Measurements from ENCODE around the gene ANAPC2. TPM values are rescaled to one million over a fixed set of nuclear protein-coding genes. Genes with fewer than 3 reads are reported as not detected.

The ANAPC2 gene
- total RNA-seq, 4 donors from 2014 or later = 6.7 to 65.6 (median 24.9) TPM

DNA sequence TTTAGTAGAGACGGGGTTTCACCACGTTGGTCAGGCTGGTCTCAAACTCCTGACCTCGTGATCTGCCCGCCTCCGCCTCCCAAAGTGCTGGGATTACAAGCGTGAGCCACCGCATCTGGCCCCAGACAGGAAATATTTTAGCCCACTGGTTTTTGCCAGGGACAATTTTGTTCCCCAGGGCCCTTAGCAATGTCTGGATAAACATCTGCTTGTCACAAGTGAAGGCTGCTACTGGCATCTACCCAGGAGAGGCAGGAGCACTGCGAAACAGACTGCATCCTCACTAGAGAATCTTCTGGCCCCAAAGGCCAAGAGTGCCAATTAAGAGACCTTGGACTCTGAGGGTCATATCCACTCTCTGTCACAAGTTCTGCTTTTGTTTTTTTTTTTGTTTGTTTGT lies 14.6 kb upstream of the ANAPC2 start:
- DNase-seq = no peak
- peaks cover 23 to 26% of the 10 kb centered on the region in 2 donors for H3K4me1 ChIP-seq
- H3K4me3 ChIP-seq = no peak overlapping the region
- TF ChIP-seq, protein P1, sequence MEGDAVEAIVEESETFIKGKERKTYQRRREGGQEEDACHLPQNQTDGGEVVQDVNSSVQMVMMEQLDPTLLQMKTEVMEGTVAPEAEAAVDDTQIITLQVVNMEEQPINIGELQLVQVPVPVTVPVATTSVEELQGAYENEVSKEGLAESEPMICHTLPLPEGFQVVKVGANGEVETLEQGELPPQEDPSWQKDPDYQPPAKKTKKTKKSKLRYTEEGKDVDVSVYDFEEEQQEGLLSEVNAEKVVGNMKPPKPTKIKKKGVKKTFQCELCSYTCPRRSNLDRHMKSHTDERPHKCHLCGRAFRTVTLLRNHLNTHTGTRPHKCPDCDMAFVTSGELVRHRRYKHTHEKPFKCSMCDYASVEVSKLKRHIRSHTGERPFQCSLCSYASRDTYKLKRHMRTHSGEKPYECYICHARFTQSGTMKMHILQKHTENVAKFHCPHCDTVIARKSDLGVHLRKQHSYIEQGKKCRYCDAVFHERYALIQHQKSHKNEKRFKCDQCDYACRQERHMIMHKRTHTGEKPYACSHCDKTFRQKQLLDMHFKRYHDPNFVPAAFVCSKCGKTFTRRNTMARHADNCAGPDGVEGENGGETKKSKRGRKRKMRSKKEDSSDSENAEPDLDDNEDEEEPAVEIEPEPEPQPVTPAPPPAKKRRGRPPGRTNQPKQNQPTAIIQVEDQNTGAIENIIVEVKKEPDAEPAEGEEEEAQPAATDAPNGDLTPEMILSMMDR (IDR thresholded peaks at IDR 0.05) = no peak
- no peak for TF ChIP-seq POLR2A (IDR thresholded peaks at IDR 0.05)
- no peaks in the 10 kb centered on the region for H3K27me3 ChIP-seq
- intact Hi-C loops (cut with DNase I; ENCODE audit: low total_unique reads) = no loop called here
- H3K36me3 ChIP-seq = no peaks in the 10 kb centered on the region
- H3K9me3 ChIP-seq = no peaks in the 10 kb centered on the region
- H3K27ac ChIP-seq = no peak overlapping the region

DNA sequence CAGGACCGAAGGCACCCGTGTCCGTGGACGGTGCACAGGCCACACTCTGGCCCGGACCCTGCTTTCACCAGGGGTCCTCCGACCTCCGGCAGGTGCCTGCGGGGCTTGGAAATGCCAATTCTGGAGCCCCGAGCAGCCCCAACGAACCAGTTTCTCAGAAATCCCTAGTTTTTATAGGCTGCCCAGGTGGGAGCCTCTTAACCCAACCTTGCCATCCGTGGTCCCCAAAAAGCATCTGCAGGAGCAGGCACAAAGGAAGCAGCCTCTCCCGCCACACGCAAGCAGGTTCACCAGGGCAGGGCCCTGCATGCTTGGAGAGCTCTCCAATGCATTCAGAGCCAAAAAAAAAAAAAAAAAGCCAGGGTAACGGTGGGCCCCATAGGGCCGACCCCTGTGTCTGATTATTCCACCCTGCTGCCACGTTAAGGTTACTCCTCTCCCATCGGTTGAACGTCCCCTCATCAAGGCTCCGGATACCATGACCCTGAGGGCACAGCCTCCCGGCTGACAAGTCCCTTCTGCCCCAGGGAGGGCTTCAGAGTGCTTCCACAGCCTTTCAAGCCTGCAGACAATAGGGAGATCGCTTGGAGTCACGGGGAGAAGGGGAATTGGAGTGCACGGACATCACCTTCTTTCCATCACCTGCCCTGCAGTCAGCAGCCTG lies 13.0 kb upstream of the ANAPC2 start:
- Histone ChIP-seq H3K36me3 (no peaks in the 10 kb centered on the region), H3K27me3 (no peaks in the 10 kb centered on the region), H3K27ac (peak overlapping the region in 1 of 2 donors; percentile 73), H3K9me3 (no peaks in the 10 kb centered on the region), H3K4me1 (peaks cover 21 to 26% of the 10 kb centered on the region in 2 donors), H3K4me3 (peak overlapping the region; percentile 50 to 54)
- intact Hi-C loops (cut with DNase I; ENCODE audit: low total_unique reads) = no loop called here
- no peak for DNase-seq
- no peak for TF ChIP-seq POLR2A (IDR thresholded peaks at IDR 0.05)
- TF ChIP-seq, protein P1 (IDR thresholded peaks at IDR 0.05) = no peak

DNA sequence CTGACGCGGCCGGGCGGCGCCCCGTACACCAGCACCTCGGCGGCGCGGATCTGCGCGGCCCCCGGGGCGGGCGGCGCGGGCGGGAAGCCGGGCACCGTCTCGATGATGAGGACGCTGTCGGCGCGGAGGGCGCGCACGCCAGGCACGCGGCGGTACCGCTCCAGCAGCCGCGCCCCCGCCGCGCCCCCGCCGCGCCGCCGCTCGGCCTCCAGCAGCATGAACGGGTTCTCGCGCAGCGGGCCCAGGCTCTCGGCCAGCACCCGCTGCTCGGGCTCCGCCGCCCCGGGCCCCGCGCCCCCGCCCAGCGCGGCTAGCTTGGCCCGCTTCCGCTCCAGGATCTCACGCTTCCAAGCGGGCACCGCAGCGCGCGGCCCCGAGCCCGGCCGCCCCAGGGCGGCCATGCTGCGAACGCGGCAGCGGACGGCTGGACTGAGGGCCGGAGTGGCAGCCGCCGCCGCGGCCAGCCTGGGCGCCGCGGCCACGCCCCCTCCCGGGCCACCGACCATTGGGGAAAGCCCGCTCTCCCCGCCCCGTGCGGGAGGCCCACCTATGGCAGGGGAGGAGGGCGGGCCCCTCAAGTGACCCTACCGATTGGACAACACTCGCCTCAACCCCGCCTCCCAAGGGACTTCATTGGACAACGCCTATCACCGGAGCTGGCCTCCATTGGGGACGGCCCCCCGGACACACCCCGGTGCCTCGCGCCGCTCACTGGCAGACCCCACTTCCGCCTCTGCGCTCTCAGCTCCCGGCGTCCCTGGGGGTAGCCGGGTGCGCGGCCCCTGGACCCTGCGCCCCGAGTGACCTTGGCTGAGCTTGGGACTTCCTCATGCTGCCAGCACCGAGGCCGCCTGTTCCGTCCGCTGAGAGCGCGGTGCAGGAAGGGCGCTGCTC lies 12.2 kb upstream of the ANAPC2 start, which contains the start of gene TPRN:
TSS of gene TPRN (minus strand) at position 431 of the 894 bp plus-strand sequence. CDS start at position 401, 30 bp downstream.
- Histone ChIP-seq H3K27me3 (no peaks in the 10 kb centered on the region), H3K4me3 (peak within 1 kb of the TSS; percentile 54 to 57), H3K9me3 (no peaks in the 10 kb centered on the region), H3K4me1 (peaks cover 20 to 26% of the 10 kb centered on the region in 2 donors), H3K36me3 (no peaks in the 10 kb centered on the region), H3K27ac (peak within 1 kb of the TSS; percentile 50 to 73)
- peak; percentile 81 to 89 for TF ChIP-seq POLR2A (IDR thresholded peaks at IDR 0.05)
- TF ChIP-seq, protein P1 (IDR thresholded peaks at IDR 0.05) = no peak
- DNase-seq = peak; percentile 99
- intact Hi-C loops (cut with DNase I; ENCODE audit: low total_unique reads) = no loop called here

DNA sequence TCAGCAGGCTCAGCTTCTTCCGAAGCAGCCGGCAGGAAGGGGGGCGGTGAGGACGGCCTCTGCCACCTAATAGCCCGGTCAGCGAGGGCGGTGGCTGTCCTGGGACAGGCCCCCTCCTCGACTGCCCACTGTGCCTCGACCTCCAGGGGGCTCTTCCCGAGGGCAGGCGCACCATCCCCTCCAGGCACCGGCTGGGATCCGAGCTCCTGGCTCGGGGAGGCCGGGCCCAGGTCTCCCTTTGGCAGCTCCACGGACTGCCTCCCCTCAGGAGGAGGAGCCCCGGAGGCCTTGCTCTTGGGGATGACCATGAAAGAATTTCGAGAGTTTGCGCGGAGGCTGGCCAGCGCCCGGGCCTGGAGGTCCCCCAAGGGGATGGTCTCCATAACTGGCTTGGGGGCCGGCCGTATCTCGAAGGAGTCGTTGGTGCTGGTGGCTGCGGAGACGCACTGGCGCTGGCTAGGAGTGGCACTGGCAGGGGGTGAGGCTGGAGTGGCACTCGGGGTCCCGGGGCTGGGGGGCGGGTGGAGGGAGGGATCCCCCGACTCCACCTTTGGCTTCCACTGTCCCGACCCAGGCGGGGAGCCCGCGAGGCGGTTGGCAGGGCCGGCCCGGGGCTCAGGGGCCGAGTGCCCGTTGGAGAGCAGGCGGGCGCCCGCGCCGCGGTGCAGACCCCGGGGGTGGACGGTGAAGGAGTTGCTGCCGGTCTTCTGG lies 11.2 kb upstream of the ANAPC2 start:
- no peaks in the 10 kb centered on the region for H3K36me3 ChIP-seq
- no peak overlapping the region for H3K27ac ChIP-seq
- no peaks in the 10 kb centered on the region for H3K9me3 ChIP-seq
- DNase-seq = no peak
- no peaks in the 10 kb centered on the region for H3K27me3 ChIP-seq
- TF ChIP-seq, protein P1 (IDR thresholded peaks at IDR 0.05) = no peak
- TF ChIP-seq POLR2A (IDR thresholded peaks at IDR 0.05) = no peak
- peaks cover 19 to 22% of the 10 kb centered on the region in 2 donors for H3K4me1 ChIP-seq
- peak overlapping the region in 1 of 2 donors; percentile 38 for H3K4me3 ChIP-seq
- intact Hi-C loops (cut with DNase I; ENCODE audit: low total_unique reads) = no loop called here
